CD4-positive, alpha-beta memory T cell (primary cell): Measurements from ENCODE around the gene RFK. TPM values are rescaled to one million over a fixed set of nuclear protein-coding genes. Genes with fewer than 3 reads are reported as not detected.

ENCODE experiments used
- CTCF ChIA-PET: fragments of 350-600 bp; sonication (Branson Sonifier 250); formaldehyde crosslinking; loops from one replicate; lab custom pipeline; 2021; ENCODE audit warnings: inconsistent platforms; ENCODE audit not compliant: partially characterized antibody; lab: Charles Lee
- POLR2A ChIA-PET: fragments of 350-600 bp; sonication (Branson Sonifier 250); formaldehyde crosslinking; loops from one replicate; lab custom pipeline; 2021; ENCODE audit not compliant: partially characterized antibody; lab: Charles Lee
- DNase-seq, 5 donors: peaks; one replicate each; pipeline versions ENCODE4 v3.0.0 to v3.0.0-alpha.2; 2020 to 2022; ENCODE audit warnings: mixed read lengths in 1 of 5
- H3K27ac ChIP-seq: one replicate; pipeline ENCODE4 v1.7.0; 2013; ENCODE audit warnings: low read depth, low read length
- H3K27me3 ChIP-seq: 2 replicates; pipeline ENCODE4 v1.7.0; 2013; ENCODE audit warnings: mild to moderate bottlenecking, low read length, moderate library complexity; ENCODE audit not compliant: insufficient read depth
- H3K36me3 ChIP-seq: 2 replicates; pipeline ENCODE4 v1.7.0; 2013; ENCODE audit warnings: mild to moderate bottlenecking, low read length, moderate library complexity; ENCODE audit not compliant: insufficient read depth
- H3K4me1 ChIP-seq: 2 replicates; pipeline ENCODE4 v1.7.0; 2013; ENCODE audit warnings: mild to moderate bottlenecking, low read length, moderate library complexity; ENCODE audit not compliant: insufficient read depth
- H3K4me3 ChIP-seq, 2 donors: one replicate each; pipeline ENCODE4 v1.7.0; 2013; ENCODE audit warnings: low read length in 2 of 2, mild to moderate bottlenecking in 1 of 2
- H3K9me3 ChIP-seq, 2 donors: one replicate each; pipeline ENCODE4 v1.7.0; 2013; ENCODE audit warnings: low read length in 2 of 2, control low read depth in 1 of 2; ENCODE audit not compliant: control insufficient read depth in 1 of 2
- H3K27ac Mint-ChIP-seq, 7 donors: one replicate each; pipeline ENCODE4 v1.8.0; 2020 to 2021; ENCODE audit warnings: mixed read lengths in 7 of 7, mild to moderate bottlenecking in 6 of 7, inconsistent platforms in 3 of 7, moderate library complexity in 3 of 7
- H3K27me3 Mint-ChIP-seq, 2 donors: one replicate each; pipeline ENCODE4 v1.8.0; 2020 to 2021; ENCODE audit warnings: mixed read lengths in 2 of 2
- H3K36me3 Mint-ChIP-seq, 2 donors: one replicate each; pipeline ENCODE4 v1.8.0; 2020 to 2021; ENCODE audit warnings: mixed read lengths in 2 of 2, inconsistent platforms in 1 of 2, mild to moderate bottlenecking in 1 of 2
- H3K4me1 Mint-ChIP-seq, 4 donors: one replicate each; pipeline ENCODE4 v1.8.0; 2020 to 2021; ENCODE audit warnings: mixed read lengths in 4 of 4, mild to moderate bottlenecking in 1 of 4
- H3K4me3 Mint-ChIP-seq, 8 donors: one replicate each; pipeline ENCODE4 v1.8.0; 2020 to 2021; ENCODE audit warnings: mixed read lengths in 8 of 8, mild to moderate bottlenecking in 7 of 8, moderate library complexity in 6 of 8, inconsistent platforms in 3 of 8
- H3K9me3 Mint-ChIP-seq, 8 donors: one replicate each; pipeline ENCODE4 v1.8.0; 2020 to 2021; ENCODE audit warnings: mixed read lengths in 8 of 8, mild to moderate bottlenecking in 5 of 8, inconsistent platforms in 3 of 8, moderate library complexity in 1 of 8
- intact Hi-C: fragments of 100-400 bp; cut with micrococcal nuclease; formaldehyde crosslinking; loops from one replicate; pipeline ENCODE4 v1.15.1; 2023
- polyA plus RNA-seq, 2 donors: library from polyadenylated mRNA; unstranded; fragments of 300-500 nt; fragmentation: Illumina TruSeq; gene quantifications; one replicate each; pipeline ENCODE4 v1.2.3, GENCODE V29; 2021
- total RNA-seq, 2 experiments: library from RNA; stranded (reverse); gene quantifications; one replicate each; pipeline ENCODE4 v1.2.3, GENCODE V29; 2021

Gene RFK
- total and polyA plus RNA-seq, 4 experiments from 2014 or later: 13.5 to 42.9 (median 22.6) TPM

GRCh38 chr9:76433836-76434235 lies 39.6 kb upstream of the RFK start:
- Histone ChIP-seq H3K27ac (no peak overlapping the region), H3K36me3 (no peaks in the 10 kb centered on the region), H3K27me3 (peaks cover 3% of the 10 kb centered on the region), H3K9me3 (no peaks in the 10 kb centered on the region), H3K4me1 (no peaks in the 10 kb centered on the region), H3K4me3 (no peak overlapping the region)
- Mint-ChIP-seq H3K27ac (no peak overlapping the region), H3K4me1 (no peaks in the 10 kb centered on the region), H3K9me3 (no peaks in the 10 kb centered on the region), H3K36me3 (no peaks in the 10 kb centered on the region), H3K4me3 (no peak overlapping the region), H3K27me3 (peaks cover 3 to 5% of the 10 kb centered on the region in 2 donors)
- CTCF ChIA-PET: interaction anchor here (0.9 to 1.3 kb wide), 2 partner anchors 12 to 13 kb away, joined by 3 to 5 read pairs; no protein-coding TSS in a partner anchor
- no peak for DNase-seq
- intact Hi-C loops: no loop called here
- POLR2A ChIA-PET: no interaction called here

- DNase-seq: no peak
- no peaks in the 10 kb centered on the region for H3K9me3 ChIP-seq
- no peaks in the 10 kb centered on the region for H3K36me3 ChIP-seq
- no peak overlapping the region for H3K4me3 ChIP-seq
- H3K27ac ChIP-seq: no peak overlapping the region
- Mint-ChIP-seq H3K27ac (no peak overlapping the region), H3K4me3 (no peak overlapping the region), H3K36me3 (no peaks in the 10 kb centered on the region), H3K9me3 (no peaks in the 10 kb centered on the region), H3K27me3 (peaks cover 3 to 5% of the 10 kb centered on the region in 2 donors), H3K4me1 (no peaks in the 10 kb centered on the region)
- H3K4me1 ChIP-seq: no peaks in the 10 kb centered on the region
- peaks cover 3% of the 10 kb centered on the region for H3K27me3 ChIP-seq
- ChIA-PET CTCF (interaction anchor here (0.9 to 1.3 kb wide), 2 partner anchors 12 to 14 kb away, joined by 3 to 5 read pairs; no protein-coding TSS in a partner anchor), POLR2A (no interaction called here)
- intact Hi-C loops: no loop called here
Measured at GRCh38 chr9:76433406-76433805, 39.2 kb upstream of the RFK start.

DNA sequence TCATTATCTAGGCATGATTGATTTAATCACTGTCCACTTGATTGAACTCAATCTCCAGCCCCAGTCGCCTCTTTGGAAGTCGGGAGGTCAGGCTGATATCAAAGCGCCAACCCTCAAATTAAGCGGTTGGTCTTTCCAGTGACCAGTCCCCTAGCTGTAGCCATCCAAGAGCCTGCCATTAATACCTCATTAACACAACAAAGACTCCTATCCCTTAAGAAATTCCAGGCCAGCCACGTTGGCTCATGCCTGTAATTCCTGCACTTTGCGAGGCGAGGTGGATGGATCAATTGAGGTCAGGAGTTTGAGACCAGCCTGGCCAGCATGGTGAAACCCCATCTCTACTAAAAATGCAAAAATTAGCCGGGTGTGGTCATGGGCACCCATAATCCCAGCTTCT lies 37.4 kb upstream of the RFK start:
- no peaks in the 10 kb centered on the region for H3K9me3 Mint-ChIP-seq
- Histone ChIP-seq H3K4me1 (no peaks in the 10 kb centered on the region), H3K36me3 (no peaks in the 10 kb centered on the region), H3K27ac (no peak overlapping the region), H3K9me3 (no peaks in the 10 kb centered on the region), H3K27me3 (peaks cover 3% of the 10 kb centered on the region), H3K4me3 (no peak overlapping the region)
- ChIA-PET POLR2A (no interaction called here), CTCF (no interaction called here)
- intact Hi-C loops: no loop called here
- DNase-seq: no peak
- no peaks in the 10 kb centered on the region for H3K4me1 Mint-ChIP-seq
- H3K4me3 Mint-ChIP-seq: no peak overlapping the region
- H3K27me3 Mint-ChIP-seq: peaks cover 3% of the 10 kb centered on the region in 2 donors
- H3K27ac Mint-ChIP-seq: no peak overlapping the region
- H3K36me3 Mint-ChIP-seq: no peaks in the 10 kb centered on the region

DNA sequence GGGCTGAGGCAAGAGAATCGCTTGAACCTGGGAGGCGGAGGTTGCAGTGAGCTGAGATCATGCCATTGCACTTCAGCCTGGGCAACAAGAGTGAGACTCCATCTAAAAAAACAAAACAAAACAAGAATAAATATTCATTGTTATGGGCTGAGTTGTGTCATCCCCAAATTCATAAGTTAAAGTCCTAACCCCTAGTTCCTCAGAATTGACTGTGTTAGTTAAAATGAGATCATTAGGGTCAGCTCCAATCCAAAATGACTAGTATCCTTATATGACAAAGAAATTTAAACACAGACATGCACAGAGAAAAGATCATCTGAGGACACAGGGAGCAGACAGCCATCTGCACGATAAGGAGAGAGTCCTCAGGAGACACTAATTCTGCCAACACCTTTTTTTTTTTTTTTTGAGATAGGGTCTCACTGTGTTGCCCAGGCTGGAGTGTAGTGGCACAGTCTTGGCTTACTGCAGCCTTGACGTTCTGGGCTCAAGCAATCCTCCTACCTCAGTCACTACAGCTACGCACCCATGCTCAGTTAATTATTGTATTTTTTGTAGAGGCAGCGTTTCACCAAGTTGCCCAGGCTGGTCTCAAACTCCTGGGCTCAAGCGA lies 32.7 kb upstream of the RFK start:
- no peak overlapping the region for H3K4me3 Mint-ChIP-seq
- no peak overlapping the region for H3K27ac Mint-ChIP-seq
- intact Hi-C loops: no loop called here
- Histone ChIP-seq H3K4me1 (peaks cover 18% of the 10 kb centered on the region), H3K4me3 (no peak overlapping the region), H3K36me3 (no peaks in the 10 kb centered on the region), H3K27me3 (no peaks in the 10 kb centered on the region), H3K9me3 (no peaks in the 10 kb centered on the region), H3K27ac (no peak overlapping the region)
- ChIA-PET CTCF (interaction anchor here (1.5 kb wide), 1 partner anchor 232 kb away, joined by 6 read pairs; no protein-coding TSS in a partner anchor), POLR2A (no interaction called here)
- no peaks in the 10 kb centered on the region for H3K36me3 Mint-ChIP-seq
- H3K27me3 Mint-ChIP-seq: no peaks in the 10 kb centered on the region
- H3K9me3 Mint-ChIP-seq: no peaks in the 10 kb centered on the region
- peaks cover 11 to 22% (median 16%) of the 10 kb centered on the region in 4 donors for H3K4me1 Mint-ChIP-seq
- no peak for DNase-seq

DNA sequence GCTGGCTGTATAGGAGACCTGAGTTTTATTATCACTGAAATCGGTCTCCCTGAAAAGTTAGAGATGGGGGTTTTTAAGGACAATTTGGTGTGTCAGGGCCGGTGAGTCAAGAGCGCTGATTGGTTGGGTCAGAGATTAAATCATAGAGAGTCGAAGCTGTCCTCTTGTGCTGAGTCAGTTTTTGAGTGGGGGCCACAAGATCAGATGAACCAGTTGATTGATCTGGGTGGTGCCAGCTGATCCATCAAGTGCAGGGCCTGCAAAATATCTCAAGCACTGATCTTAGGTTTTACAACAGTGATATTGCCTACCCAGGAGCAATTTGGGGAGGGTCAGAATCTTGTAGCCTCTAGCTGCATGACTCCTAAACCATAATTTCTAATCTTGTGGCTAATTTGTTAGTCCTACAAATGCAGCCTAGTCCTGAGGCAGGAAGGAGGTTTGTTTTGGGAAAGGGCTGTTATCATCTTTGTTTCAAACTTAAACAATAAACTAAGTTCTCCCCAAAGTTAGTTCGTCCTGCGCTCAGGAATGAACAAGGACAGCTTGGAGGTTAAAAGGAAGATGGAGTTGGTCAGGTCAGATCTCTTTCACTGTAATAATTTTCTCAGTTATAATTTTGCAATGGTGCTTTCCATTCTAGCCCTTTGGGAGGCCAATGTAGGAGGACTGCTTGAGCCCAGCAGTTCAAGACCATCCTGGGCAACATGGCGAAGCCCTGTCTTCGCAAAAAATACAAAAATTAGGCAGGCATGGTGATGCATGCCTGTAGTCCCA lies 31.6 kb upstream of the RFK start:
- H3K4me1 ChIP-seq: peaks cover 18% of the 10 kb centered on the region
- H3K4me3 ChIP-seq: no peak overlapping the region
- DNase-seq: no peak
- H3K36me3 ChIP-seq: no peaks in the 10 kb centered on the region
- intact Hi-C loops: no loop called here
- Mint-ChIP-seq H3K4me1 (peaks cover 11 to 22% (median 16%) of the 10 kb centered on the region in 4 donors), H3K36me3 (no peaks in the 10 kb centered on the region), H3K27me3 (no peaks in the 10 kb centered on the region), H3K27ac (peak overlapping the region in 1 of 7 donors; percentile 5), H3K9me3 (no peaks in the 10 kb centered on the region), H3K4me3 (no peak overlapping the region)
- no peaks in the 10 kb centered on the region for H3K27me3 ChIP-seq
- H3K9me3 ChIP-seq: no peaks in the 10 kb centered on the region
- H3K27ac ChIP-seq: no peak overlapping the region
- CTCF ChIA-PET: interaction anchor here (1.9 kb wide), 1 partner anchor 31 kb away, joined by 5 read pairs; the partner anchor contains the start of gene RFK
- POLR2A ChIA-PET: no interaction called here

DNA sequence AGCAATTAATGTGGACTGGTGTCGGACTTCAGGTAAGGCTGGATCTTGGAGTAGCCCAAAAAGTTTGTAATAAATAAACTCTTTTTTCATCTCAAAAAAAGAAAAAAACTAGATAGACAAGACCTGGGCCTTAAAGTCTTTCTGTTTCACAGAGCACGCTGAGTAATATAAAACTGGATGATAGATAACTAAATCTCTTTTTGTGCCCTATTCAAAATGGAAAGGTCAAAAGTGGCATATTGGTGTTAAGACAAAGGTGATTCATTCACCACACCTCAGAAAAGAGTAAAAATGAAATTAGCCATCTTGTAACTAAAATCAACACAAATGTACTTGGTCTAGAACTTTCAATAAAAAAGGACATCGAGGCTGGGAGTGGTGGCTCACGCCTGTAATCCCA lies 30.3 kb upstream of the RFK start:
- Mint-ChIP-seq H3K27ac (peak overlapping the region in 4 of 7 donors; percentile 5 to 76 (median 24)), H3K36me3 (no peaks in the 10 kb centered on the region), H3K4me1 (peaks cover 11 to 26% (median 16%) of the 10 kb centered on the region in 4 donors), H3K4me3 (peak overlapping the region in 1 of 8 donors; percentile 56), H3K9me3 (no peaks in the 10 kb centered on the region), H3K27me3 (no peaks in the 10 kb centered on the region)
- Histone ChIP-seq H3K27me3 (no peaks in the 10 kb centered on the region), H3K4me3 (no peak overlapping the region), H3K9me3 (no peaks in the 10 kb centered on the region), H3K4me1 (peaks cover 18% of the 10 kb centered on the region), H3K36me3 (no peaks in the 10 kb centered on the region), H3K27ac (no peak overlapping the region)
- POLR2A ChIA-PET: no interaction called here
- DNase-seq: no peak
- intact Hi-C loops: no loop called here
- CTCF ChIA-PET: interaction anchor here (1.9 kb wide), 1 partner anchor 30 kb away, joined by 5 read pairs; the partner anchor contains the start of gene RFK
